Testis (tissue), 3 donors: Measurements from ENCODE around the gene DYNC1LI2. TPM values are rescaled to one million over a fixed set of nuclear protein-coding genes. Genes with fewer than 3 reads are reported as not detected.

Experiments used
- DNase-seq: peaks from one replicate; pipeline ENCODE4 v3.0.0-alpha.2; 2019
- H3K27ac ChIP-seq, 2 donors: fragments of 200-600 bp; sonication (generic); one replicate each; pipeline ENCODE4 v1.5.1; 2019
- H3K27me3 ChIP-seq: fragments of 200-600 bp; sonication (generic); one replicate; pipeline ENCODE4 v1.5.1; 2019
- H3K36me3 ChIP-seq: fragments of 200-600 bp; sonication (generic); one replicate; pipeline ENCODE4 v1.5.1; 2017; ENCODE audit warnings: low read depth; ENCODE audit errors: missing control alignments
- H3K4me1 ChIP-seq: fragments of 200-600 bp; sonication (generic); one replicate; pipeline ENCODE4 v1.5.1; 2019
- H3K4me3 ChIP-seq, 2 donors: fragments of 200-600 bp; sonication (generic); one replicate each; pipeline ENCODE4 v1.5.1; 2017 to 2019
- H3K9me3 ChIP-seq: fragments of 200-600 bp; sonication (generic); one replicate; pipeline ENCODE4 v1.5.1; 2017
- CTCF ChIP-seq, 3 experiments: fragments of 450-650 bp in 2 of 3; fragments of 200-600 bp in 1 of 3; sonication (generic) in 1 of 3; IDR thresholded peaks; one replicate each; pipeline ENCODE4 v1.5.1; 2016 to 2019; ENCODE audit warnings: antibody characterized with exemption in 3 of 3, mild to moderate bottlenecking in 2 of 3, moderate library complexity in 1 of 3
- POLR2A ChIP-seq: fragments of 450-650 bp; IDR thresholded peaks from one replicate; pipeline ENCODE4 v1.6.1; 2017; ENCODE audit warnings: antibody characterized with exemption, mild to moderate bottlenecking, moderate library complexity
- WGBS, 2 donors: methylation state at CpG; one replicate each; pipeline ENCODE4 v1.1.5; 2018; 5-methylcytosine and 5-hydroxymethylcytosine counted together
- intact Hi-C: fragments of 100-400 bp; cut with DNase I; formaldehyde crosslinking; loops from one replicate; pipeline ENCODE4 v1.15.1; 2023; ENCODE audit warnings: low total_unique reads
- polyA plus RNA-seq: library from polyadenylated mRNA; stranded (reverse); fragments of 350-450 nt; fragmentation: Illumina TruSeq; extraction: RNeasy Lipid Tissue Mini Kit (QIAGEN cat#74804); gene quantifications from one replicate; pipeline ENCODE4 v1.2.3, GENCODE V29; 2014; ENCODE audit warnings: low read depth, low replicate concordance; ENCODE audit not compliant: insufficient read depth
- total RNA-seq, 2 donors: library from RNA; depleted of rRNA; stranded (reverse); fragments of >200 nt; gene quantifications; one replicate each; pipeline ENCODE4 v1.2.3, GENCODE V29; 2016

The DYNC1LI2 gene
- total and polyA plus RNA-seq, 3 donors from 2014 or later = 89.0 to 145 (median 132) TPM

GRCh38 chr16:66677836-66678235 lies 73.6 kb downstream of the DYNC1LI2 start:
- intact Hi-C loops = no loop called here
- 93 to 98% methylated on average over 6 of the region's 6 CpGs for WGBS, 2 donors
- no peaks in the 10 kb centered on the region for H3K27me3 ChIP-seq
- TF ChIP-seq POLR2A = no peak
- no peak for TF ChIP-seq CTCF (IDR thresholded peaks at IDR 0.05)
- H3K9me3 ChIP-seq = no peaks in the 10 kb centered on the region
- H3K4me1 ChIP-seq = peaks cover 4% of the 10 kb centered on the region
- no peak overlapping the region for H3K4me3 ChIP-seq
- no peaks in the 10 kb centered on the region for H3K36me3 ChIP-seq
- no peak overlapping the region for H3K27ac ChIP-seq
- no peak for DNase-seq

GRCh38 chr16:66677179-66677578 lies 74.2 kb downstream of the DYNC1LI2 start:
- WGBS, 2 donors = 75 to 84% methylated on average over 7 of the region's 7 CpGs
- Histone ChIP-seq H3K9me3 (no peaks in the 10 kb centered on the region), H3K4me1 (no peaks in the 10 kb centered on the region), H3K36me3 (no peaks in the 10 kb centered on the region), H3K4me3 (no peak overlapping the region), H3K27me3 (no peaks in the 10 kb centered on the region), H3K27ac (no peak overlapping the region)
- no peak for TF ChIP-seq POLR2A
- TF ChIP-seq CTCF (IDR thresholded peaks at IDR 0.05) = no peak
- intact Hi-C loops = no loop called here
- DNase-seq = no peak

GRCh38 chr16:66676599-66676998 lies 74.8 kb downstream of the DYNC1LI2 start:
- no peak for DNase-seq
- Histone ChIP-seq H3K27me3 (no peaks in the 10 kb centered on the region), H3K9me3 (no peaks in the 10 kb centered on the region), H3K27ac (no peak overlapping the region), H3K4me1 (no peaks in the 10 kb centered on the region), H3K4me3 (no peak overlapping the region), H3K36me3 (no peaks in the 10 kb centered on the region)
- TF ChIP-seq CTCF (IDR thresholded peaks at IDR 0.05) = no peak
- no peak for TF ChIP-seq POLR2A
- 78 to 91% methylated on average over 3 of the region's 3 CpGs for WGBS, 2 donors
- intact Hi-C loops = no loop called here

GRCh38 chr16:66673691-66674090 lies 77.7 kb downstream of the DYNC1LI2 start:
- Histone ChIP-seq H3K9me3 (no peaks in the 10 kb centered on the region), H3K27me3 (no peaks in the 10 kb centered on the region), H3K36me3 (no peaks in the 10 kb centered on the region), H3K4me3 (no peak overlapping the region), H3K4me1 (no peaks in the 10 kb centered on the region), H3K27ac (no peak overlapping the region)
- no peak for DNase-seq
- intact Hi-C loops = no loop called here
- 72 to 82% methylated on average over 2 of the region's 2 CpGs for WGBS, 2 donors
- no peak for TF ChIP-seq CTCF (IDR thresholded peaks at IDR 0.05)
- TF ChIP-seq POLR2A = no peak

Other genes starting within 250 kb of the DYNC1LI2 start
- 10 to 100 TPM; 51.7 to 66.8 TPM for gene TK2, start 201.5 kb downstream of the DYNC1LI2 start, total RNA-seq
- gene TK2, start 201.5 kb downstream of the DYNC1LI2 start, polyA plus RNA-seq = 73.4 TPM
- gene CKLF, start 199.0 kb downstream of the DYNC1LI2 start, total RNA-seq = 10 to 100 TPM; 49.5 to 71.5 TPM
- 128 TPM for gene CKLF, start 199.0 kb downstream of the DYNC1LI2 start, polyA plus RNA-seq
- gene CMTM1, start 185.2 kb downstream of the DYNC1LI2 start, total RNA-seq = 10 to 100 TPM; 24.0 to 47.5 TPM
- 103 TPM for gene CMTM1, start 185.2 kb downstream of the DYNC1LI2 start, polyA plus RNA-seq
- gene CMTM2, start 172.1 kb downstream of the DYNC1LI2 start, total RNA-seq = 100 to 1,000 TPM; 307 to 454 TPM
- 1,249 TPM for gene CMTM2, start 172.1 kb downstream of the DYNC1LI2 start, polyA plus RNA-seq
- 100 to 1,000 TPM; 137 to 182 TPM for gene CMTM3, start 146.9 kb downstream of the DYNC1LI2 start, total RNA-seq
- gene CMTM3, start 146.9 kb downstream of the DYNC1LI2 start, polyA plus RNA-seq = 149 TPM
- gene CMTM4, start 54.9 kb downstream of the DYNC1LI2 start, total RNA-seq = 10 to 100 TPM; 50.9 to 59.2 TPM
- gene CMTM4, start 54.9 kb downstream of the DYNC1LI2 start, polyA plus RNA-seq = 22.2 TPM
- 10 to 100 TPM; 12.1 to 30.6 TPM for gene TERB1, start 50.0 kb upstream of the DYNC1LI2 start, total RNA-seq
- 13.3 TPM for gene TERB1, start 50.0 kb upstream of the DYNC1LI2 start, polyA plus RNA-seq
- 10 to 100 TPM; 72.7 to 72.8 TPM for gene NAE1, start 79.4 kb upstream of the DYNC1LI2 start, total RNA-seq
- gene NAE1, start 79.4 kb upstream of the DYNC1LI2 start, polyA plus RNA-seq = 53.7 TPM
- gene CA7, start 92.8 kb upstream of the DYNC1LI2 start, total RNA-seq = 1 to 10 TPM; 1.4 to 1.9 TPM
- 1.2 TPM for gene CA7, start 92.8 kb upstream of the DYNC1LI2 start, polyA plus RNA-seq
- gene PDP2, start 128.9 kb upstream of the DYNC1LI2 start, total RNA-seq = 10 to 100 TPM; 22.9 to 23.9 TPM
- gene PDP2, start 128.9 kb upstream of the DYNC1LI2 start, polyA plus RNA-seq = 14.0 TPM
- gene CDH16, start 167.3 kb upstream of the DYNC1LI2 start, total RNA-seq = under 1 TPM; 0.31 to 0.39 TPM
- gene CDH16, start 167.3 kb upstream of the DYNC1LI2 start, polyA plus RNA-seq = 2.7 TPM
- 10 to 100 TPM; 12.4 to 19.4 TPM for gene RRAD, start 173.9 kb upstream of the DYNC1LI2 start, total RNA-seq
- gene RRAD, start 173.9 kb upstream of the DYNC1LI2 start, polyA plus RNA-seq = 9.1 TPM
- 100 to 1,000 TPM; 113 to 179 TPM for gene CIAO2B, start 182.8 kb upstream of the DYNC1LI2 start, total RNA-seq
- gene CIAO2B, start 182.8 kb upstream of the DYNC1LI2 start, polyA plus RNA-seq = 145 TPM
- 10 to 100 TPM; 49.1 to 51.9 TPM for gene CES2, start 183.9 kb upstream of the DYNC1LI2 start, total RNA-seq
- gene CES2, start 183.9 kb upstream of the DYNC1LI2 start, polyA plus RNA-seq = 34.4 TPM
- gene CES3, start 209.7 kb upstream of the DYNC1LI2 start, total RNA-seq = 1 to 10 TPM; 4.1 to 4.5 TPM
- 1.5 TPM for gene CES3, start 209.7 kb upstream of the DYNC1LI2 start, polyA plus RNA-seq
- gene CES4A, start 237.0 kb upstream of the DYNC1LI2 start, total RNA-seq = 10 to 100 TPM; 17.0 to 25.0 TPM
- gene CES4A, start 237.0 kb upstream of the DYNC1LI2 start, polyA plus RNA-seq = 12.2 TPM